T-cell (primary cell): ENCODE data around the gene MRPS15. TPM values are rescaled to one million over a fixed set of nuclear protein-coding genes. Genes with fewer than 3 reads are reported as not detected.

Source experiments
- ATAC-seq, 4 experiments: fragments of 200-7000 bp in 3 of 4; fragments of 150-1000 bp in 1 of 4; cut with Tn5 transposase; replicated peaks in 1 of 4; 1 replicate in 3 of 4; 2 replicates in 1 of 4; pipeline ENCODE4 v1.10.0; 2021; ENCODE audit warnings: moderate library complexity in 3 of 4, mild to moderate bottlenecking in 2 of 4, moderate number of reproducible peaks in 1 of 4
- CTCF ChIA-PET, 2 donors: fragments of 300-600 bp; sonication (Branson Sonifier 250); formaldehyde crosslinking; loops; one replicate each; lab custom pipeline; 2022; ENCODE audit warnings: antibody characterized with exemption in 2 of 2; lab: Charles Lee
- POLR2A ChIA-PET, 2 donors: fragments of 300-600 bp; sonication (Branson Sonifier 250); formaldehyde crosslinking; loops; one replicate each; lab custom pipeline; 2022; ENCODE audit warnings: antibody characterized with exemption in 2 of 2; lab: Charles Lee
- DNase-seq, 35 experiments: peaks; one replicate each; pipeline versions ENCODE4 v3.0.0 to v3.0.0-alpha.2; 2013 to 2023
- H3K27ac ChIP-seq: one replicate; pipeline ENCODE4 v1.5.1; 2013; ENCODE audit warnings: low read length
- H3K27me3 ChIP-seq, 2 experiments: replicated peaks in 1 of 2; 1 replicate in 1 of 2; 2 replicates in 1 of 2; pipeline versions ENCODE4 v1.6.1 to v1.7.0; 2013; ENCODE audit warnings: low read length in 1 of 2, mixed read lengths in 1 of 2; ENCODE audit not compliant: control insufficient read depth in 2 of 2, insufficient read depth in 2 of 2; ENCODE audit errors: extremely low read depth in 1 of 2
- H3K36me3 ChIP-seq, 2 donors: 1 replicate in 1 of 2; 2 replicates in 1 of 2; pipeline versions ENCODE4 v1.6.1 to v1.7.0; 2013; ENCODE audit warnings: low read length in 1 of 2; ENCODE audit not compliant: control insufficient read depth in 2 of 2, insufficient read depth in 1 of 2; ENCODE audit errors: extremely low read depth in 1 of 2
- H3K4me1 ChIP-seq, 2 experiments: 1 replicate in 1 of 2; 2 replicates in 1 of 2; pipeline versions ENCODE4 v1.6.1 to v1.7.0; 2013; ENCODE audit warnings: low read length in 2 of 2, mixed read lengths in 1 of 2; ENCODE audit not compliant: insufficient read depth in 2 of 2, control insufficient read depth in 1 of 2; ENCODE audit errors: extremely low read depth in 1 of 2
- H3K4me3 ChIP-seq, 2 donors: 1 replicate in 1 of 2; 2 replicates in 1 of 2; pipeline versions ENCODE4 v1.5.1 to v1.7.0; 2013; ENCODE audit warnings: mild to moderate bottlenecking in 2 of 2, low read length in 1 of 2, moderate library complexity in 1 of 2; ENCODE audit not compliant: control insufficient read depth in 1 of 2; ENCODE audit errors: extremely low read depth in 1 of 2
- H3K9me3 ChIP-seq: 2 replicates; pipeline ENCODE4 v1.7.0; 2013
- H3K27ac Mint-ChIP-seq, 2 donors: one replicate each; pipeline ENCODE4 v1.8.0; 2020 to 2021; ENCODE audit warnings: mild to moderate bottlenecking in 2 of 2, mixed read lengths in 2 of 2
- H3K27me3 Mint-ChIP-seq, 2 donors: one replicate each; pipeline ENCODE4 v1.8.0; 2021 to 2022; ENCODE audit warnings: mixed read lengths in 2 of 2
- H3K36me3 Mint-ChIP-seq: one replicate; pipeline ENCODE4 v1.8.0; 2021; ENCODE audit warnings: mixed read lengths
- H3K4me1 Mint-ChIP-seq, 3 donors: one replicate each; pipeline ENCODE4 v1.8.0; 2020 to 2022; ENCODE audit warnings: mixed read lengths in 3 of 3, mild to moderate bottlenecking in 1 of 3
- H3K4me3 Mint-ChIP-seq, 3 donors: one replicate each; pipeline ENCODE4 v1.8.0; 2020 to 2022; ENCODE audit warnings: mild to moderate bottlenecking in 3 of 3, mixed read lengths in 3 of 3, moderate library complexity in 3 of 3
- H3K9me3 Mint-ChIP-seq, 3 donors: one replicate each; pipeline ENCODE4 v1.8.0; 2020 to 2022; ENCODE audit warnings: mixed read lengths in 3 of 3
- WGBS: methylation state at CpG from one replicate; pipeline ENCODE4 v1.1.5; 2013; ENCODE audit warnings: missing lambda C conversion rate; ENCODE audit not compliant: insufficient coverage; 5-methylcytosine and 5-hydroxymethylcytosine counted together
- total RNA-seq, 35 experiments: library from RNA in 6 of 35; stranded (reverse) in 6 of 35; fragments of 120-200 nt in 1 of 35; gene quantifications; one replicate each; pipeline versions ENCODE4 v1.2.1 to v1.2.4 and lab custom pipeline; 2013 to 2026

The MRPS15 gene
- total RNA-seq, 5 donors from 2014 or later (not counting 1 experiment from before 2014, with no cell fraction given): 25.7 to 37.3 (median 34.9) TPM

DNA sequence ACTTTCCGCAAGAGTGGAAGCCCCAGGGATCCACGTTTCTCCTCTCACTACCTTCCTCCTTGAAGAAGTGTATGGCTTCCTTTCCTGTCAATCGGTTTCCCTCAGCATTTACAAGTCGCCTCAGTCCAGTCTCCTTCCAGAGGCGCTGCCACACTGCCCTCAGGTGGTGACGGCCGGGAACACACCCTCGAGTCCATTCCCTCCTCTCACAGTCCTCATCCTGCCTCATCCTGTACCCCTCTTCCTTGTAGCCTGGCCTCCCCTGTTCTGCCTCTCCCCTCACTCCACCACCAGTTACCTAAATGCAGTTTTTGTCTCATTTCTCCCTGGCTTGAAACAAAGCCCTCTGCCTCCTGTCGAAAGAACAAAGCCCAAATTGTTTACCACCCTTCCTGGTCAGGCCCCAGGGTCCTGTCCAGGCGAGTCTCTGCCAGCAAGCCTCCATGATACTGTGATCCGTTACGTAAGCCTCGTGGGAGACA is 43.3 kb downstream of the MRPS15 start:
- ATAC-seq: peak; percentile 96 to 99 (median 98)
- peaks cover 25 to 29% (median 26%) of the 10 kb centered on the region in 3 donors for H3K4me1 Mint-ChIP-seq
- no peaks in the 10 kb centered on the region for H3K9me3 Mint-ChIP-seq
- ChIA-PET POLR2A (no interaction called here), CTCF (interaction anchor here in 1 of 2 donors (1.2 to 2.7 kb wide), 4 partner anchors 24 to 79 kb away, joined by 3 to 12 read pairs (median 4); no protein-coding TSS in a partner anchor)
- 21% methylated on average over 12 of the region's 13 CpGs for WGBS
- no peaks in the 10 kb centered on the region for H3K36me3 Mint-ChIP-seq
- Histone ChIP-seq H3K4me1 (peaks cover 14 to 18% of the 10 kb centered on the region in 2 experiments), H3K27ac (peak overlapping the region; percentile 59), H3K4me3 (peak overlapping the region in 1 of 2 donors; percentile 1), H3K27me3 (no peaks in the 10 kb centered on the region), H3K36me3 (no peaks in the 10 kb centered on the region), H3K9me3 (no peaks in the 10 kb centered on the region)
- DNase-seq: peak; percentile 65 to 94 (median 84)
- peak overlapping the region; percentile 95 to 98 for H3K27ac Mint-ChIP-seq
- peak overlapping the region; percentile 40 to 69 (median 67) for H3K4me3 Mint-ChIP-seq
- H3K27me3 Mint-ChIP-seq: no peaks in the 10 kb centered on the region

DNA sequence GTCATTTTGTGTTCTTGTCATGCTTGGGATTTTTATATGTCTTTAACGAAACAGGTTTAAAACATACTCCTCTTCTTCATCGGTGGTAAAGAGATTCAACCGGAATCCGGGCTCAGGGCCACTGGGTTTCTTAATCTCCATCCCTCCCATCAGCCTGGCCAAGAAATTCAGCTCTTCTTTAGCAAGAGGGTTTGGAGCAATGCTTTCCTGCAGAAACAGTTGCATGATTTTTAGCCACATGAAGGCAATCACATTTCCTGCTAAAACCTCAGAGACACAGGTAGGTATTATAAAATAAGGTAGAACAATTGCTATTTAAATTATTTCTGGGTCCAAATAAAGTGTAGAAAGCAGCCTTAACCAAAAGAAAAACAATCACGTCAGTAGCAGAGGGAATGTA is 43.8 kb downstream of the MRPS15 start:
- no peaks in the 10 kb centered on the region for H3K9me3 Mint-ChIP-seq
- peak overlapping the region; percentile 59 for H3K27ac ChIP-seq
- no peaks in the 10 kb centered on the region for H3K36me3 ChIP-seq
- H3K4me1 ChIP-seq: peaks cover 14 to 18% of the 10 kb centered on the region in 2 experiments
- H3K4me3 ChIP-seq: peak overlapping the region in 1 of 2 donors; percentile 1
- no CpG with 5 or more reads among the region's 5 CpGs for WGBS
- ChIA-PET CTCF (interaction anchor here (0.6 to 2.7 kb wide), 7 partner anchors 23 to 1013 kb away, joined by 3 to 12 read pairs (median 4); partner anchors contain the start of gene LSM10 (in 1 of the 2)), POLR2A (no interaction called here)
- peak overlapping the region; percentile 95 to 98 for H3K27ac Mint-ChIP-seq
- ATAC-seq (peak; percentile 41 to 69 (median 64)), DNase-seq (peak in 1 of 35 experiments; percentile 1)
- peak overlapping the region; percentile 40 to 69 (median 67) for H3K4me3 Mint-ChIP-seq
- peaks cover 25 to 29% (median 26%) of the 10 kb centered on the region in 3 donors for H3K4me1 Mint-ChIP-seq
- H3K27me3 Mint-ChIP-seq: no peaks in the 10 kb centered on the region
- no peaks in the 10 kb centered on the region for H3K9me3 ChIP-seq
- no peaks in the 10 kb centered on the region for H3K36me3 Mint-ChIP-seq
- H3K27me3 ChIP-seq: no peaks in the 10 kb centered on the region

DNA sequence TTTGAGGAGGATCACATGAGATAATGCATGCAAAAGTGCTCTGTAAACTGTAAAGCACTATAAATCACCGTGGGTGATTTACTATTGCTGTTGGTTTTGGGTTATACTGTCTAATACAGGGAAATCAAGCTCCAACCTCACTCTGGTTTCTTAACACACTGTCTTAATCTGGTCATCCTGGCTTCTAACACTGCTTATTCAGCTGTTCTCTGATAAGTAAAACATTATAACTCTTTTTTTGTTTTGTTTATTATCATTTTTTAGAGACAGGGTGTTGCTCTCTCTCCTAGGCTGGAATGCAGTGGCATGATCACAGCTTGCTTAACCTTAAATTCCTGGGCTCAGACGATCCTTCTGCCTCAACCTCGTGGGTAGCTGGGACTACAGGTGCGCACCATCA is 44.6 kb downstream of the MRPS15 start:
- DNase-seq: no peak
- ChIA-PET CTCF (interaction anchor here (0.6 to 2.7 kb wide), 11 partner anchors 10 to 1012 kb away, joined by 3 to 12 read pairs (median 3); partner anchors contain the start of gene LSM10 (in 1 of the 2)), POLR2A (no interaction called here)
- no peak overlapping the region for H3K4me3 Mint-ChIP-seq
- Histone ChIP-seq H3K4me3 (no peak overlapping the region), H3K36me3 (no peaks in the 10 kb centered on the region), H3K9me3 (no peaks in the 10 kb centered on the region), H3K4me1 (peaks cover 14 to 18% of the 10 kb centered on the region in 2 experiments), H3K27me3 (no peaks in the 10 kb centered on the region), H3K27ac (no peak overlapping the region)
- WGBS: 90% methylated on average over 3 of the region's 4 CpGs
- no peak overlapping the region for H3K27ac Mint-ChIP-seq
- H3K4me1 Mint-ChIP-seq: peaks cover 25 to 29% (median 26%) of the 10 kb centered on the region in 3 donors
- no peaks in the 10 kb centered on the region for H3K27me3 Mint-ChIP-seq
- H3K36me3 Mint-ChIP-seq: no peaks in the 10 kb centered on the region
- ATAC-seq: no peak
- no peaks in the 10 kb centered on the region for H3K9me3 Mint-ChIP-seq

DNA sequence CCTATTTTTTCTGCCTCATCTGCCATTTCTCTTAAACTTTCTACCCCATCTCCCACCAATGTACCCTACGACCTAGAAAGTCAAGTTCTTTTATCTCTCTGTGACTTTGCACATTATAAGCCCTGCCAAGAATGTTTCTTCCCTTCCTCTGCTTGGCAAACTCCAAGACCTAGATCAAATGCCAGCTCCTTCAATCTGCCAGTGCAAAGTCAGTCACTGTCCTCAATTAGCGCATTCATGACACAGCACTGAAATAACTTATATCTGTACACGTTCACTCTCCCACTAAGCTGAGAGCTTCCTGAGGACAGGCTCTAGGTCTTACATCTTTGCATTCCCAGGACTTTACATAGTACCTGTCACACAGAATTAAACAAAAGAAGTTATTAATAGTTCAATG is 45.0 kb downstream of the MRPS15 start:
- Histone ChIP-seq H3K27ac (no peak overlapping the region), H3K4me1 (peaks cover 14 to 18% of the 10 kb centered on the region in 2 experiments), H3K4me3 (no peak overlapping the region), H3K36me3 (no peaks in the 10 kb centered on the region), H3K27me3 (no peaks in the 10 kb centered on the region), H3K9me3 (no peaks in the 10 kb centered on the region)
- no peak for ATAC-seq
- Mint-ChIP-seq H3K9me3 (no peaks in the 10 kb centered on the region), H3K4me1 (peaks cover 25 to 29% (median 26%) of the 10 kb centered on the region in 3 donors), H3K36me3 (no peaks in the 10 kb centered on the region), H3K27me3 (no peaks in the 10 kb centered on the region), H3K27ac (no peak overlapping the region), H3K4me3 (no peak overlapping the region)
- DNase-seq: no peak
- ChIA-PET POLR2A (no interaction called here), CTCF (interaction anchor here (0.6 to 2.7 kb wide), 5 partner anchors 10 to 78 kb away, joined by 3 to 12 read pairs (median 3); no protein-coding TSS in a partner anchor)
- 78% methylated on average over 2 of the region's 3 CpGs for WGBS

DNA sequence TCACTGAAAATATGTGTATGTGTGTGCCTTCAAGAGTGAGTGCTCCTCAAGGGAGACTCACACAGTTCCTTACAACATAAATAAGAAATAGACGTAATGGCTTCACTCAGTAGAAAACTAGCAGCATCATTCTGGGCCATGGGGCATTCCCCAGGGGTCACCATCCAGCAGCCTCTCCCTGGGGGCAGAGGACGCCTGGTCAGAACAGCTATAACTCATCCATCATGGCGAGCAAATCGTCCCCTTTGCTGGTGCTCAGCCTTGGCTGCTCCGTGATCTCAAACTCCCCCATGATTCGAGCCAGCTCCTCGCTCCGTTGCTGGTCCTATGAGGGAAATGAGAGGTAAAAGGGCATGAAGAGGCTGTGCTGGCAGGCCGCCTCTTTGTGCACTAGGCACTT is 46.3 kb downstream of the MRPS15 start:
- Mint-ChIP-seq H3K4me1 (peaks cover 25 to 29% (median 26%) of the 10 kb centered on the region in 3 donors), H3K27me3 (no peaks in the 10 kb centered on the region), H3K4me3 (no peak overlapping the region), H3K36me3 (no peaks in the 10 kb centered on the region), H3K27ac (no peak overlapping the region), H3K9me3 (no peaks in the 10 kb centered on the region)
- ChIA-PET CTCF (no interaction called here), POLR2A (interaction anchor here in 1 of 2 donors (0.6 kb wide), 1 partner anchor 256 kb away, joined by 3 read pairs; no protein-coding TSS in a partner anchor)
- no peak for ATAC-seq
- peaks cover 14 to 18% of the 10 kb centered on the region in 2 experiments for H3K4me1 ChIP-seq
- H3K9me3 ChIP-seq: no peaks in the 10 kb centered on the region
- no peak for DNase-seq
- no peak overlapping the region for H3K27ac ChIP-seq
- H3K36me3 ChIP-seq: no peaks in the 10 kb centered on the region
- no peak overlapping the region for H3K4me3 ChIP-seq
- no peaks in the 10 kb centered on the region for H3K27me3 ChIP-seq
- WGBS: 90% methylated on average over 6 of the region's 9 CpGs

DNA sequence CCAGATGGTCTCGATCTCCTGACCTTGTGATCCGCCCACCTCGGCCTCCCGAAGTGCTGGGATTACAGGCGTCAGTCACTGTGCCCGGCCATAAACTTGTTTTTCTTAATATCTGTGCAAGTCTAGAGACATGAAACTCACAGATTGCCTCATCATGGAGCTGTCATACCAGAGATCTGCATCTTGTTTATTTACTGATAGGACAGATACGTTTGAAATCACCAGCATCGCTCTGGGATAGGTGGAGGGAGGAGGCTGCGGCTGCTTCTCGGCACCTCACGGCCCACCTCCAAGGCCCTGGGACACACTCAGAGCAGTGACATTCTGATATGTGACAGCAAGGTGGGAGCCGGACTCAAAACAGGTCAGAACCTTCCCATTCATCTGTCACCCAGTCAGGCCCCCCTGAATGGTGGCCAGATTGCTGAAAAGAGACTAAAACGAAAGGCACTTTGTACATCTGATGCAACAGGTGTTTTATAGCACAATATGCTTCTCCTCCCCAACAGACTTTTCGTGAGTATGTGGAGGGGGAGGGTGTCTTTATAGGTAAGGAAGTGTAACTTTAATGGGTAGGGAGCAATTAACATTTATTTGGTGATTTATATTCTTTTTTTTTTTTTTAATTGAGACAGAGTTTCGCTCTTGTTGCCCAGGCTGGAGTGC is 48.4 kb downstream of the MRPS15 start:
- WGBS: 92% methylated on average over 8 of the region's 15 CpGs
- DNase-seq (no peak), ATAC-seq (no peak)
- CTCF ChIA-PET: no interaction called here
- Histone ChIP-seq H3K4me3 (no peak overlapping the region), H3K36me3 (no peaks in the 10 kb centered on the region), H3K27me3 (no peaks in the 10 kb centered on the region), H3K4me1 (peaks cover 14 to 17% of the 10 kb centered on the region in 2 experiments), H3K9me3 (no peaks in the 10 kb centered on the region), H3K27ac (no peak overlapping the region)
- H3K9me3 Mint-ChIP-seq: peaks cover 0 to 5% (median 0%) of the 10 kb centered on the region in 3 donors
- POLR2A ChIA-PET: no interaction called here
- H3K27me3 Mint-ChIP-seq: no peaks in the 10 kb centered on the region
- no peak overlapping the region for H3K27ac Mint-ChIP-seq
- no peaks in the 10 kb centered on the region for H3K36me3 Mint-ChIP-seq
- H3K4me3 Mint-ChIP-seq: no peak overlapping the region
- peaks cover 27 to 38% (median 32%) of the 10 kb centered on the region in 3 donors for H3K4me1 Mint-ChIP-seq
